Activated naive CD4-positive, alpha-beta T cell treated with anti-CD3 and anti-CD28 coated beads for 36 hours (primary cell): Measurements from ENCODE around the gene PSMB5. TPM values are rescaled to one million over a fixed set of nuclear protein-coding genes. Genes with fewer than 3 reads are reported as not detected.

ENCODE experiments used
- CTCF ChIA-PET: fragments of 350-600 bp; sonication (Branson Sonifier 250); formaldehyde crosslinking; loops from one replicate; lab custom pipeline; 2021; ENCODE audit warnings: antibody characterized with exemption; lab: Charles Lee
- DNase-seq: peaks from one replicate; pipeline ENCODE4 v3.0.0-alpha.2; 2020
- H3K27ac Mint-ChIP-seq: one replicate; pipeline ENCODE4 v1.8.0; 2021; ENCODE audit warnings: mild to moderate bottlenecking, mixed read lengths
- H3K27me3 Mint-ChIP-seq: one replicate; pipeline ENCODE4 v1.8.0; 2021; ENCODE audit warnings: low read depth, mixed read lengths
- H3K36me3 Mint-ChIP-seq: one replicate; pipeline ENCODE4 v1.8.0; 2021; ENCODE audit warnings: low read depth, mixed read lengths
- H3K4me1 Mint-ChIP-seq: one replicate; pipeline ENCODE4 v1.8.0; 2021; ENCODE audit warnings: low read depth, mixed read lengths
- H3K4me3 Mint-ChIP-seq: one replicate; pipeline ENCODE4 v1.8.0; 2021; ENCODE audit warnings: mild to moderate bottlenecking, moderate library complexity, mixed read lengths
- H3K9me3 Mint-ChIP-seq: one replicate; pipeline ENCODE4 v1.8.0; 2021; ENCODE audit warnings: mixed read lengths
- intact Hi-C: fragments of 100-400 bp; cut with micrococcal nuclease; formaldehyde crosslinking; loops from one replicate; pipeline ENCODE4 v1.15.1; 2023
- total RNA-seq, 2 experiments: library from RNA; stranded (reverse); gene quantifications; one replicate each; pipeline ENCODE4 v1.2.3, GENCODE V29; 2021

The PSMB5 gene
- total RNA-seq, 2 experiments from 2014 or later: 120 to 125 TPM

DNA sequence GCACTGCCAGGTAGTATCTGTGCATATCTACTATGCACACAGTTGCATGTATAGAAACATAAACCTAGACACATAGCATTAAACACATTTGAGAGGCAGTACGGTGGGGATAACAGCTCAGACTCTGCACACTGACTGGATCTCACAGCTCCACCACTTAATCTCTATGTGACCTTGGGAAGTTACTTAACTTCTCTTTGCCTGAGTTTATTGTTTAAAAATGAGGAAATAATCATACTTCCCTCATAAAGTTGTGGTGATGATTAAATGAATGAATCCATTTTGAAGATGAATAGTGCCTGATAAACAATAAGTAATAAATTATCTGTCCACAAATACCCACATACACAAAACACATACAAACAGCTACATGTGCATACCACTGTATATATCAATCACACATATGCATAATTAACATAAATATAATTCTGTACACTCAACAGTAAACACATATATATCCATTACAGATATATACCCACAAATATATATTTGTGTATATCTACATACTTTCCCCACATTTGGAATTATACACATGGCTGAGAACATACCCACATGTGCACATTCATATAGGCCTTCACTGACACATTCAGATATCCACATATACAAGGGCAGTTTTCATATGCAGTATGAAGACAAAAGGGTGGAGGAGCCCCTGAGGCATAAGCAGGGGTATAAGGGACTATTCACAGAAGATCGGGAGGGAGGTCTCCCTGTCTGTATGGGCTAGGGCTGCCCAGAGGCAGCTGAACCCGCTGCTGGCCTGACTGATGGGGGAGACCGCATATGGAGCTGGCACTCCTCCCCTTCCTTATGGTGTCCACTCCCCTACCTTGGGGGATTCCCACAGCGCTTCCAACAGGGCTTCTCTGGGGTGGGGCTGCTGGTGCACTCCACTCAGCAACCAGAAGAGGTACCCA, 16.7 kb upstream of the PSMB5 start:
- Mint-ChIP-seq H3K36me3 (no peaks in the 10 kb centered on the region), H3K4me1 (peaks cover 5% of the 10 kb centered on the region), H3K4me3 (no peak overlapping the region), H3K27me3 (peaks cover 3% of the 10 kb centered on the region), H3K9me3 (no peaks in the 10 kb centered on the region), H3K27ac (no peak overlapping the region)
- intact Hi-C loops: no loop called here
- no peak for DNase-seq
- CTCF ChIA-PET: interaction anchor here (1.0 to 21.5 kb wide), 5 partner anchors 17 to 79 kb away, joined by 3 to 713 read pairs (median 7); partner anchors contain the start of gene AJUBA

DNA sequence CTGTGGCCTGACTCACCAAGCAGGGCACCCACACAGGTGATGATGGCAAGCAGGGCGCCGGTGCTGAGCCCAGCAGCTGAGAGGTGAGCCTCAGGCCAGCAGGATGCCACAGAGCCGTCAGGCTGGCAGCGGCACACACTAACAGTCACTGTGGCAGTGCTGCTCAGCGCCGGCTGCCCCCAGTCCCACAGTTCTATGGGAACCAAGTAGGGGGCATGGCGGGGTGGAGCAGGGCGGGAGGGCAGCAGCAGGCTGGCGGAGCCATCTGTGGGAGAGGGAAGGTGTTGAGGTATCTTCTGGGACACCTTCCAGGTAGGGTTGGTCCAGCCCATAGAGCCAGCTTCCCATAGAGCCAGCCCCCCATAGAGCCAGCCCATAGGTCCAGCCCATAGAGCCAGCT, 14.3 kb upstream of the PSMB5 start:
- intact Hi-C loops: no loop called here
- Mint-ChIP-seq H3K36me3 (no peaks in the 10 kb centered on the region), H3K4me3 (no peak overlapping the region), H3K4me1 (no peaks in the 10 kb centered on the region), H3K9me3 (no peaks in the 10 kb centered on the region), H3K27me3 (peaks cover 3% of the 10 kb centered on the region), H3K27ac (no peak overlapping the region)
- CTCF ChIA-PET: interaction anchor here (21.5 kb wide), 1 partner anchor 61 kb away, joined by 713 read pairs; the partner anchor contains the start of gene AJUBA
- DNase-seq: no peak

DNA sequence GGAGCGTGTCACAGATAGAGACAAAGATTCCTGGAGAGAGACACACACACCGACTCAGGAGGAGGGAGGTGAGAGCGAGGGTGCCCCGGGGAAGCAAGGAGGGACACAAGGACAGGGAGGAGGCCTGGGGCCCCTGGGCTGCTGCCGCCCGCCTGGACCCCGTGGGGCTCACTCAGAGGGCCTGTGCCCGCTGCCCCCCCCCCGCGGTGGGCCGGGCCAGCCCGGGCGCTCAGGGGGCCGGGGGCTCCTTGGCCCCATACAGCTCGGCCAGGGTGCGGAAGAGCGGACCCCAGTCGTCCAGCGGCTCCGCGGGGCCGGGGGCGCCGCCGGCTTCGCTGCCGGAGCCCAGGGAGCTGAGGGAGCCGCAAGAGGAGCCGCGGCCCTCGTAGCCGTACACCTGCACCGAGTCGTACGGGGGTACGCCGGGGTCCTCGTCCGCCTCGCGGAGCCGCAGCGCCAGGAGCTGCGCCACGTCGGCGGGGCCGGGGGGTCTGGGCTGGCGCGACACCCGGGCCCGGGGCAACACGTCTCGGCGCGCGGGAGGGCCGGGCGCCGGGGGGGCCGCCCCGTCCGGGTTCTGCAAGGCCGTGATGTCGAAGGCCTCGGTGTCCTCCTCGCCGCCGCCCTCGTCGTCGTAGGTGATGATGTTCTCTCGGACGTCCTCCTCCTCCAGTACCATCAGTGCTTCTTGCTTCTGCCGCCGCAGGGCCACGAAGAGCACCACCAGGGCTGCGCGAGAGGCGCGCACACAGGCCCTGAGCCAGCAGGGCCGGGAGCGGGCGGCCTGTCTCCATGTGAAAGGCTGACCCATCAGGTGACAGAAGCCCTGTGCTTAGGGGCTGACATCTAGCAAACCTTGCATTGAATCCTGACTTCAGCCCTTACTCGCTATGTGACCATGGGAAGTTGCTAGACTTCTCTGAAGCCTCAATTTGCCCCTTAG, 13.3 kb upstream of the PSMB5 start:
- DNase-seq: no peak
- H3K4me1 Mint-ChIP-seq: no peaks in the 10 kb centered on the region
- no peak overlapping the region for H3K27ac Mint-ChIP-seq
- H3K27me3 Mint-ChIP-seq: peaks cover 3% of the 10 kb centered on the region
- H3K36me3 Mint-ChIP-seq: no peaks in the 10 kb centered on the region
- CTCF ChIA-PET: interaction anchor here (21.5 kb wide), 1 partner anchor 60 kb away, joined by 713 read pairs; the partner anchor contains the start of gene AJUBA
- no peaks in the 10 kb centered on the region for H3K9me3 Mint-ChIP-seq
- intact Hi-C loops: no loop called here
- H3K4me3 Mint-ChIP-seq: no peak overlapping the region

DNA sequence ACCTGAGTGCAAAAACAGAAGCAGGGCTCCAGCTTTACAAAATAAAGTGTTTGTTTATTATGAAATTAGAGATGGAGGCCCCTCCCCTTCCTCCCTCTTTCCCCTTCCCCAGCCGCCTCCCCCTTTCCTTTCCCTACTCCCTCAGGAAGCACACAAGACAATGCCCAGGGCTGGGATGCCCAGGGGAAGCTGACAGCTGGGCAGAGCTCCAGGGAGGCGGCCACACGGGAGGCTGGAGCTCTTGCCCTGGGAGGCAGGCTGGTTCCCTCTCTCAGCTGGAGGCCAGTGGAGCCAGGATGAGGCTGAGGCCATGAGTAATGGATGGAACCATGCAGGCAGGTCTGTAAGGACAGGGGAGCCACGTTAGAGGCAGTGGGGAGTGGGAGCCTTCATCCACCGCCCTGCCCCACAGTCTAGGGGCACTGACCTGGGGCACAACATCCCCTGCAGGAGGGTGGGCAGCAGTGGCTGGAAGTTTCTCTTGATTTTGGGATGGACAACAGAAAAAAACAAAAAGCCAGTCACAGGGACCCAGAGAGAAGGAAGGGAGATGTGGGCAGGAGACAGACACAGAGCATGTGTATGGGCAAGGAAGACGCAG, 12.4 kb upstream of the PSMB5 start:
- H3K4me3 Mint-ChIP-seq: no peak overlapping the region
- no peak for DNase-seq
- H3K36me3 Mint-ChIP-seq: no peaks in the 10 kb centered on the region
- CTCF ChIA-PET: interaction anchor here (1.4 to 21.5 kb wide), 2 partner anchors 22 to 59 kb away, joined by 3 to 713 read pairs; partner anchors contain the start of gene AJUBA
- no peak overlapping the region for H3K27ac Mint-ChIP-seq
- H3K27me3 Mint-ChIP-seq: peaks cover 3% of the 10 kb centered on the region
- intact Hi-C loops: no loop called here
- no peaks in the 10 kb centered on the region for H3K4me1 Mint-ChIP-seq
- no peaks in the 10 kb centered on the region for H3K9me3 Mint-ChIP-seq

DNA sequence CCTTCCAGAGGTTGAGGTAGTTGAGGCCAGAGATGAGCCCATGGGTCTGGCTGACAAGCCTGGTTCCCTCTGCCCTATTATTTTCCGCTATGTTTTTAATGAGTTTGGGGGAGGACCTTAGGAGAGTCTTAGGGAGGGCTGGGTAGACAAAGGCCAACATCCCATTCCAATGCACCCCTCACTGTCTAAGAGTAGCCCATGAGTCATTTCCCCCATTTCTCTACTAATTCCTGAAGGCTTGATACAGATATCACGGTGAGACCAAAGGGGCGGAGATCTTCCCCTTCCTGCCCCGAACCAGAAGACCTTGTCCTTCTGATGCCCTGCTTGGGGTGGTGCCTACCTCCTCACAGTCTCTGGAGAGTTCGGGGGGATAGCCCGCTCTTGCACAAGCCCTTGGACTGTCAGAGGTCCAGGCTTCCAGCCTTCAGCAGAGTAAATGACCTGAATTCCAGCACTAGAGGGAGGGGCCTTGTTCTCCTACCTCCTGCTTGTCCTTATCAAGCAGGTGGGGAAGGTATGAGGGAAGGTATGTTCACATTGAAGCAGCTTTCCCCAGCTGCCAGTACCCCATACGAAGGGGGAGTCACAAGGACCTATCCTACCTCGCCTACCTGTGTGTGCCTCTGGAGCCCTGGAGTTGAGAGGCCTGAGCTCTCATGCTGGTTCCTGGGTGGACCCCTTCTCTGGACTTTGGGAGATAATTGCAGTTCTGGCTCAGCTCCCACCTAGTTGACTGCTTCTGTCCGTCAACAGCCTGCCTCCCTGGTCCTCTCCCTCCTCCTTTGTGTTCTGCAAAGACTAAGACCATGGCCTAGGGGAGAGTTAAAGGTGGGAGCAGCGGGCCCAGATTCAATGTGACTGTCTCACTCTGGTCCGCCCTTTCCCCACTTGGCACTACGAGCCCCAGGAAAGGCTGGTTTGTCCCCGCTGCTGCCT, 11.0 kb upstream of the PSMB5 start:
- no peak overlapping the region for H3K27ac Mint-ChIP-seq
- H3K4me1 Mint-ChIP-seq: no peaks in the 10 kb centered on the region
- intact Hi-C loops: no loop called here
- no peak for DNase-seq
- CTCF ChIA-PET: interaction anchor here (1.4 to 21.5 kb wide), 2 partner anchors 23 to 57 kb away, joined by 3 to 713 read pairs; partner anchors contain the start of gene AJUBA
- H3K4me3 Mint-ChIP-seq: no peak overlapping the region
- no peaks in the 10 kb centered on the region for H3K36me3 Mint-ChIP-seq
- H3K27me3 Mint-ChIP-seq: peaks cover 3% of the 10 kb centered on the region
- no peaks in the 10 kb centered on the region for H3K9me3 Mint-ChIP-seq

DNA sequence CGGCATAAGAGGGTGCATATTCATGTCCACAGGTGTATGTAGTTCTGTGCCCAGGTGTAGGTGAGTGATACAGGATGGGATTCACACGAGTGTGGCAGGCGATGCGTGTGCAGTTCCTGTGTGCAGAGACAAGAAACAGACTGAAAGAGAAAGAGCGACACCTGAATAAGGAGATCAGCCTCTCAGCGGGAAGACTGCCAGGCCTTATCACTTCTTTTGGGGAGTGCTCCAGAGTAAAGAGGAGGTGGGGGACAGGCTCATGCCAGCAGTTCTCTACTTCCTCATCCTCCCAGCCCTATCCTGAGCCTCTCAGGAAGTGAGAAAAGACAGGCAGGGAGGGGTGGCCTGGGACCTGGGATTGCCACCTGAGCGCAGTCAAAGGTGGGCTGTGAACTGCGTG, 10.1 kb upstream of the PSMB5 start:
- H3K4me3 Mint-ChIP-seq: no peak overlapping the region
- H3K27ac Mint-ChIP-seq: no peak overlapping the region
- H3K36me3 Mint-ChIP-seq: no peaks in the 10 kb centered on the region
- H3K4me1 Mint-ChIP-seq: no peaks in the 10 kb centered on the region
- H3K9me3 Mint-ChIP-seq: no peaks in the 10 kb centered on the region
- CTCF ChIA-PET: interaction anchor here (1.2 to 2.2 kb wide), 2 partner anchors 13 to 51 kb away, joined by 3 to 10 read pairs; partner anchors contain the start of gene CDH24
- no peak for DNase-seq
- H3K27me3 Mint-ChIP-seq: peaks cover 3% of the 10 kb centered on the region
- intact Hi-C loops: no loop called here

DNA sequence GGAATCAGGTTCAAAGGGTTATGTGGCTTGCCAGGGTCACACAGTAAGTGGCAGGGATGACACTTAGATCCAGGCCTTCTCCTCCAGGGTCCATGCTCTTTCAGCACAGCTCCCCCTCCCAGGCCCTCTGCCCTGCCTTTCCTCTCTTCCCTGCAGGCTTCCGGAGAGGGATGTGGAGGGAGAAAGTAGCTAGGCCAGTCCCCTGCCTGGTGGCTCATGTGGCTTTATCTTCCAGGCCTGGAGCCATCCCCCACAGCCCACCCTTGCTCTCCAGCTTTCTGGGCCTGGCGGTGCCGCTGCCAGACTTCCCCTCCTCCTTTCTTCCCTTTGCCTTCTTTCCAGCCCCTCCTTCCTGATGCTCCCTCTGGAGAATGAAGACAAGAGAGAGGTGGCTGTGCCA, 9.1 kb upstream of the PSMB5 start:
- Mint-ChIP-seq H3K4me3 (no peak overlapping the region), H3K27me3 (peaks cover 3% of the 10 kb centered on the region), H3K36me3 (no peaks in the 10 kb centered on the region), H3K4me1 (no peaks in the 10 kb centered on the region), H3K27ac (no peak overlapping the region), H3K9me3 (no peaks in the 10 kb centered on the region)
- DNase-seq: no peak
- intact Hi-C loops: no loop called here
- CTCF ChIA-PET: interaction anchor here (1.2 to 2.2 kb wide), 2 partner anchors 14 to 50 kb away, joined by 3 to 10 read pairs; partner anchors contain the start of gene CDH24

DNA sequence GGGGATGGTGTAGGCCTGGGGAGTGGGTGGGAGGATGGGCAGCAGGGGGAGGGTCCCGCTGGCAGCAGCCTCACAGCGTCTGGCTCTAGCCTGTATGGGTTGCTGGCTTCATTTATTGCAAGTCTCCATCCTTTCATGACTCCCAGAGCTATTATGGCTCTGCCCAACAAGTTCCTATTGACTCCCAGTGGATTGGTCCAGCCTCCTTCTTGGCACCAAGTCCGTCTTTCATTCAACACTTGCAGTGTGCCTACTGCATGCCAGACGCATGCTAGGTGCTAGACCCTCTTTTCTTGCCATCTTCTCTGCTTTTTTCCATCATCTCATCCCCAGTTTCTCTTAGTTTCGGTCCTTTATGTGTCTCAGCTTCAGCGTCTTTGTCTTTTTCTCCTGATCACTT, 8.4 kb upstream of the PSMB5 start:
- no peaks in the 10 kb centered on the region for H3K36me3 Mint-ChIP-seq

DNA sequence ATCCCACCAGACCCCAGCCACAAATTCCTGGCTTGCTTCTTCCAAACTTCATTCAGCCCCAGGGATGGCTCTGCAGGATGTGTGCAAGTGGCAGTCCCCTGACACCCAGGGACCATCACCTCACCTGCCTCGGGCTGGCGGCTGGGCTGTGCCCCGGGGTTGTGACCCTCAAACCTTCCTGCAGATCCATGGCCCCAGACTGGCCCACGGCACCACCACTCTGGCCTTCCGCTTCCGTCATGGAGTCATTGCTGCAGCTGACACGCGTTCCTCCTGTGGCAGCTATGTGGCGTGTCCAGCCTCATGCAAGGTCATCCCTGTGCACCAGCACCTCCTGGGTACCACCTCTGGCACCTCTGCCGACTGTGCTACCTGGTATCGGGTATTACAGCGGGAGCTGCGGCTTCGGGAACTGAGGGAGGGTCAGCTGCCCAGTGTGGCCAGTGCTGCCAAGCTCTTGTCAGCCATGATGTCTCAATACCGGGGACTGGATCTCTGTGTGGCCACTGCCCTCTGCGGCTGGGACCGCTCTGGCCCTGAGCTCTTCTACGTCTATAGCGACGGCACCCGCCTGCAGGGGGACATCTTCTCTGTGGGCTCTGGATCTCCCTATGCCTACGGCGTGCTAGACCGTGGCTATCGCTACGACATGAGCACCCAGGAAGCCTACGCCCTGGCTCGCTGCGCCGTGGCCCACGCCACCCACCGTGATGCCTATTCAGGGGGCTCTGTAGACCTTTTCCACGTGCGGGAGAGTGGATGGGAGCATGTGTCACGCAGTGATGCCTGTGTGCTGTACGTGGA, 7.7 kb upstream of the PSMB5 start, which contains the start of gene PSMB11:
Gene PSMB11 (plus strand): TSS at position 51 of the 804 bp plus-strand sequence. CDS start 14 bp downstream, at position 65.
- no peaks in the 10 kb centered on the region for H3K36me3 Mint-ChIP-seq
- no peak for DNase-seq
- CTCF ChIA-PET: interaction anchor here (0.6 to 2.2 kb wide), 8 partner anchors 13 to 69 kb away, joined by 3 to 20 read pairs (median 4); partner anchors contain the start of gene CDH24
- intact Hi-C loops: no loop called here
- H3K4me1 Mint-ChIP-seq: no peaks in the 10 kb centered on the region
- H3K4me3 Mint-ChIP-seq: no peak within 1 kb of the TSS
- no peak within 1 kb of the TSS for H3K27ac Mint-ChIP-seq
- no peaks in the 10 kb centered on the region for H3K27me3 Mint-ChIP-seq
- H3K9me3 Mint-ChIP-seq: no peaks in the 10 kb centered on the region

More for the DNA sequence above, 8.4 kb upstream of the PSMB5 start:
- Mint-ChIP-seq H3K4me1 (no peaks in the 10 kb centered on the region), H3K27me3 (peaks cover 3% of the 10 kb centered on the region), H3K4me3 (no peak overlapping the region), H3K27ac (no peak overlapping the region), H3K9me3 (no peaks in the 10 kb centered on the region)
- intact Hi-C loops: no loop called here
- CTCF ChIA-PET: interaction anchor here (1.2 to 2.2 kb wide), 4 partner anchors 12 to 70 kb away, joined by 4 to 20 read pairs (median 7); partner anchors contain the start of gene CDH24
- DNase-seq: no peak

DNA sequence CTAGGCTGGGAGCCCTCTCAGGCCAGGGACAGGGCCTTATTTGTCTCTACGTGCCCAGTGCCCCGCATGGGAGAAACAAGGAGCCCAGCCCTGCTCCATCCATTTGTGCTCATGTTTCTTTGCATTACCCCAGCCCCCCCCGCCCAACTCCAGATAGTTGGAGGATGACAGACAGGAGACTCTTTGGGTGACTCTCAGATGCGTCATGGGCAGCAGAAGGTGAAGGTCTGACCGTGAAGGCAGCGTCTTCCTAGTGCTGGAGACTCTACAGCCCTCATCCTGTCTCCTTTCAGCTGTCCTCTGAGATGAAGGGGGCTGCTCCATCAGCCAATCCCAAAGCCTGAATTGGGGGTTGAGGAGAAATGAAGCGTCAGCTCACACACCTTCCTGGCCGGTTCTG, 7.0 kb upstream of the PSMB5 start:
- DNase-seq: no peak
- H3K36me3 Mint-ChIP-seq: no peaks in the 10 kb centered on the region
- no peaks in the 10 kb centered on the region for H3K27me3 Mint-ChIP-seq
- CTCF ChIA-PET: interaction anchor here (0.6 to 1.9 kb wide), 6 partner anchors 35 to 68 kb away, joined by 3 to 20 read pairs (median 4); no protein-coding TSS in a partner anchor
- H3K27ac Mint-ChIP-seq: no peak overlapping the region
- H3K9me3 Mint-ChIP-seq: no peaks in the 10 kb centered on the region
- no peaks in the 10 kb centered on the region for H3K4me1 Mint-ChIP-seq
- no peak overlapping the region for H3K4me3 Mint-ChIP-seq
- intact Hi-C loops: no loop called here
